HCT116 (cell line): ENCODE measurements around the gene RAB2B. TPM values are rescaled to one million over a fixed set of nuclear protein-coding genes. Genes with fewer than 3 reads are reported as not detected.

Source experiments
- ATAC-seq: fragments of 200-7000 bp; cut with Tn5 transposase; 2 replicates; pipeline ENCODE4 v1.9.1; 2020; ENCODE audit warnings: mild to moderate bottlenecking, moderate library complexity
- BruUV-seq: library from RNA; stranded (reverse); fragments of 400-500 nt; replicated peaks from 2 replicates; lab custom pipeline; 2021; lab: Mats Ljungman, UMichigan
- CTCF ChIA-PET: fragments of 300-600 bp; sonication (Branson Sonifier 250); formaldehyde crosslinking; loops from one replicate; lab custom pipeline; 2021; ENCODE audit warnings: antibody characterized with exemption; lab: Charles Lee
- POLR2A ChIA-PET: fragments of 300-600, 350-600 bp; sonication (Branson Sonifier 250); formaldehyde crosslinking; loops from one replicate; lab custom pipeline; 2021; ENCODE audit warnings: antibody characterized with exemption; lab: Charles Lee
- RAD21 ChIA-PET, 2 experiments: fragments of 300-600 bp; sonication (Branson Sonifier 250); formaldehyde crosslinking; loops; one replicate each; lab custom pipeline; 2023; ENCODE audit warnings: low total read pairs in 2 of 2; ENCODE audit not compliant: uncharacterized antibody in 2 of 2, unreplicated experiment in 2 of 2, low non-redundant PET in 1 of 2; lab: Charles Lee
- DNase-seq: peaks from one replicate; pipeline ENCODE4 v3.0.0-alpha.2; 2010; ENCODE audit warnings: low read depth, low spot score
- H2AFZ ChIP-seq: fragments of 200-600 bp; shearing (Covaris generic), sonication (generic); 2 replicates; pipeline ENCODE4 v1.6.1; 2017; ENCODE audit warnings: low read depth, mixed run types, mixed read lengths, antibody characterized with exemption, low read length; ENCODE audit not compliant: poor library complexity, severe bottlenecking
- H3K27ac ChIP-seq: 2 replicates; pipeline ENCODE4 v1.5.1; 2012; ENCODE audit warnings: low read depth, low read length
- H3K27me3 ChIP-seq: fragments of 200-600 bp; sonication (generic); 2 replicates; pipeline ENCODE4 v1.6.1; 2016; ENCODE audit warnings: mixed run types, low read length, mixed read lengths; ENCODE audit not compliant: insufficient read depth
- H3K36me3 ChIP-seq, 2 experiments: fragments of 200-500 bp in 1 of 2; fragments of 200-600 bp in 1 of 2; sonication (Bioruptor generic) in 1 of 2; sonication (generic) in 1 of 2; 2 replicates each; pipeline versions ENCODE4 v1.5.1 to v1.6.1; 2014 to 2016; ENCODE audit warnings: low read length in 2 of 2, inconsistent platforms in 1 of 2, mixed read lengths in 1 of 2, mixed run types in 1 of 2; ENCODE audit not compliant: insufficient read depth in 2 of 2, control insufficient read depth in 1 of 2
- H3K4me1 ChIP-seq, 2 experiments: fragments of 200-600 bp in 1 of 2; sonication (generic) in 1 of 2; 2 replicates each; pipeline versions ENCODE4 v1.5.1 to v1.6.1; 2012 to 2017; ENCODE audit warnings: low read length in 2 of 2, inconsistent platforms in 1 of 2, mild to moderate bottlenecking in 1 of 2, mixed read lengths in 1 of 2, mixed run types in 1 of 2, moderate library complexity in 1 of 2; ENCODE audit not compliant: insufficient read depth in 2 of 2, control insufficient read depth in 1 of 2
- H3K4me2 ChIP-seq: fragments of 200-600 bp; sonication (generic); 2 replicates; pipeline ENCODE4 v1.6.1; 2017; ENCODE audit warnings: mixed run types, low read length, mixed read lengths
- H3K4me3 ChIP-seq, 2 experiments: fragments of 200-600 bp in 1 of 2; sonication (generic) in 1 of 2; replicated peaks in 1 of 2; 2 replicates each; pipeline ENCODE4 v1.5.1; 2011 to 2016; ENCODE audit warnings: low read length in 2 of 2, control low read depth in 1 of 2, low read depth in 1 of 2, mild to moderate bottlenecking in 1 of 2, mixed read lengths in 1 of 2, mixed run types in 1 of 2
- H3K79me2 ChIP-seq: fragments of 200-600 bp; sonication (generic); 2 replicates; pipeline ENCODE4 v1.6.1; 2017; ENCODE audit warnings: mild to moderate bottlenecking, mixed run types, low read length, moderate library complexity, mixed read lengths; ENCODE audit not compliant: insufficient read depth
- H3K9ac ChIP-seq: fragments of 200-600 bp; sonication (generic); 2 replicates; pipeline ENCODE4 v1.6.1; 2016; ENCODE audit warnings: low read length, mixed read lengths
- H3K9me2 ChIP-seq: fragments of 200-600 bp; sonication (generic), shearing (Covaris generic); 2 replicates; pipeline ENCODE4 v1.6.1; 2017; ENCODE audit warnings: mixed run types, mild to moderate bottlenecking, moderate library complexity; ENCODE audit not compliant: insufficient read depth
- H3K9me3 ChIP-seq, 2 experiments: fragments of 200-500 bp in 1 of 2; fragments of 200-600 bp in 1 of 2; sonication (Bioruptor generic) in 1 of 2; sonication (generic) in 1 of 2; 2 replicates each; pipeline ENCODE4 v1.6.1; 2014 to 2017; ENCODE audit warnings: low read length in 2 of 2, mixed read lengths in 2 of 2, inconsistent platforms in 1 of 2, low read depth in 1 of 2, mild to moderate bottlenecking in 1 of 2, mixed run types in 1 of 2, moderate library complexity in 1 of 2; ENCODE audit not compliant: control insufficient read depth in 1 of 2, insufficient read depth in 1 of 2
- H4K20me1 ChIP-seq: fragments of 200-600 bp; sonication (generic), shearing (Covaris generic); 2 replicates; pipeline ENCODE4 v1.6.1; 2017; ENCODE audit warnings: mixed run types, mild to moderate bottlenecking, moderate library complexity; ENCODE audit not compliant: insufficient read depth
- ATF3 ChIP-seq: IDR thresholded peaks from 2 replicates; pipeline ENCODE4 v1.6.1; 2012
- CEBPB ChIP-seq: IDR thresholded peaks from 2 replicates; pipeline ENCODE4 v1.6.1; 2012; ENCODE audit warnings: low read depth
- EGR1 ChIP-seq: IDR thresholded peaks from 2 replicates; pipeline ENCODE4 v1.6.1; 2012; ENCODE audit warnings: low read depth
- EZH2 ChIP-seq: fragments of 200-600 bp; sonication (generic); IDR thresholded peaks from 2 replicates; pipeline ENCODE4 v1.6.1; 2017; ENCODE audit warnings: antibody characterized with exemption, mixed run types
- EZH2phosphoT487 ChIP-seq: fragments of 200-600 bp; IDR thresholded peaks from 2 replicates; pipeline ENCODE4 v1.6.1; 2018; ENCODE audit warnings: antibody characterized with exemption, borderline replicate concordance
- POLR2AphosphoS5 ChIP-seq: IDR thresholded peaks from 2 replicates; pipeline ENCODE4 v1.6.1; 2011; ENCODE audit warnings: mild to moderate bottlenecking, low read depth, low read length, moderate library complexity
- RAD21 ChIP-seq: IDR thresholded peaks from 2 replicates; pipeline ENCODE4 v1.6.1; 2012; ENCODE audit warnings: low read depth, mild to moderate bottlenecking
- SIN3A ChIP-seq: IDR thresholded peaks from 2 replicates; pipeline ENCODE4 v1.6.1; 2012; ENCODE audit warnings: low read depth
- ZFX ChIP-seq: fragments of 450-650 bp; IDR thresholded peaks from 2 replicates; pipeline ENCODE4 v1.6.1; 2017
- intact Hi-C: fragments of 100-400 bp; cut with micrococcal nuclease; formaldehyde crosslinking; loops from 2 replicates; pipeline ENCODE4 v1.10.0; 2022
- total RNA-seq: library from RNA; stranded (reverse); gene quantifications from one replicate; pipeline ENCODE4 v1.2.1, GENCODE V29; 2021; ENCODE audit not compliant: unreplicated experiment

Gene RAB2B
- total RNA-seq, 1 experiment from 2014 or later: 24.3 TPM

DNA sequence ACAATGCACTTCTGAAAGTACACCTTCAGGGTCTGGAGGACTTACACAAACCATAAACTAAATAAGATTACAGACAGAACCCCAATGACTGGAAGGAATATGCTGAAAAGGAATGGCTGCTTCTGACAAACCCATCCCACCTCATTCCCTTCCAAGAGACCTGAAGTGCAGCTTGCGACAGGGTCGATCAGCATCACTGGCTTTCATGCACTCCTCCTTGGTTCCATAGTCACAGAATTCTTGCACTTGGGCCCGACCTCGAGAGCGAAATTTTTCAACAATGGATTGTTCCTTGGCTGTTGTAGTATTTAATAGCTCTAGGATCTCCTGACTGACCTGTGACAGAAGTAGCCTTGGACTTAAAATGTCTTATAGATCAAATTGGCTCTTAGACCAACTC, 24.8 kb upstream of the RAB2B start:
- CTCF ChIA-PET: no interaction called here
- TF ChIP-seq CEBPB: no peak
- no peak for TF ChIP-seq POLR2AphosphoS5
- TF ChIP-seq ZFX: no peak
- no peak for TF ChIP-seq EZH2phosphoT487
- no peak for TF ChIP-seq RAD21
- TF ChIP-seq SIN3A: no peak
- TF ChIP-seq EGR1: no peak
- TF ChIP-seq ATF3: no peak
- no peak for TF ChIP-seq EZH2

More for the DNA sequence above, 24.8 kb upstream of the RAB2B start:
- ATAC-seq (no peak), DNase-seq (no peak)
- Histone ChIP-seq H4K20me1 (peaks cover 6% of the 10 kb centered on the region; the same call in 1 of the 2 replicates), H2AFZ (no peak overlapping the region), H3K79me2 (peaks cover 68% of the 10 kb centered on the region), H3K4me3 (no peak overlapping the region), H3K9me2 (no peaks in the 10 kb centered on the region), H3K4me2 (no peak overlapping the region), H3K9me3 (no peaks in the 10 kb centered on the region), H3K4me1 (no peaks in the 10 kb centered on the region), H3K9ac (no peak overlapping the region), H3K27ac (no peak overlapping the region), H3K36me3 (peaks cover 39 to 59% of the 10 kb centered on the region in 2 experiments), H3K27me3 (no peaks in the 10 kb centered on the region)
- intact Hi-C loops: no loop called here
- POLR2A ChIA-PET: interaction anchor here (1.0 kb wide), 1 partner anchor 9 kb away, joined by 3 read pairs; the partner anchor contains the start of gene METTL3
- BruUV-seq: no TSS peak
- RAD21 ChIA-PET: no interaction called here
